OCI-LY7 (cell line): ENCODE results near the gene PLXDC2.

Experiments used
- CTCF ChIP-seq: fragments of 200-600 bp; sonication (generic); conservative IDR thresholded peaks from 2 replicates; pipeline ENCODE4 v1.5.1; 2014; ENCODE audit warnings: mild to moderate bottlenecking, antibody characterized with exemption, low read length, moderate library complexity, mixed read lengths
- EZH2phosphoT487 ChIP-seq: fragments of 200-600 bp; sonication (generic); IDR thresholded peaks from 2 replicates; pipeline ENCODE4 v1.6.1; 2018; ENCODE audit warnings: low read depth, borderline replicate concordance, mild to moderate bottlenecking, mixed run types, antibody characterized with exemption, low read length, moderate library complexity, mixed read lengths

GRCh38 chr10:20033476-20033875, 217.2 kb downstream of the PLXDC2 start:
- TF ChIP-seq CTCF (no peak), EZH2phosphoT487 (no peak)
